ENCODE data around the gene LILRA5. TPM values are rescaled to one million over a fixed set of nuclear protein-coding genes. Genes with fewer than 3 reads are reported as not detected.
"Not testable (repeated sequence)": the region's sequence is repeated elsewhere in the genome, so short reads cannot be mapped to it uniquely, and the experiment has no call there.

The LILRA5 gene
- total RNA-seq, 2 donors from 2014 or later = not detected

DNA sequence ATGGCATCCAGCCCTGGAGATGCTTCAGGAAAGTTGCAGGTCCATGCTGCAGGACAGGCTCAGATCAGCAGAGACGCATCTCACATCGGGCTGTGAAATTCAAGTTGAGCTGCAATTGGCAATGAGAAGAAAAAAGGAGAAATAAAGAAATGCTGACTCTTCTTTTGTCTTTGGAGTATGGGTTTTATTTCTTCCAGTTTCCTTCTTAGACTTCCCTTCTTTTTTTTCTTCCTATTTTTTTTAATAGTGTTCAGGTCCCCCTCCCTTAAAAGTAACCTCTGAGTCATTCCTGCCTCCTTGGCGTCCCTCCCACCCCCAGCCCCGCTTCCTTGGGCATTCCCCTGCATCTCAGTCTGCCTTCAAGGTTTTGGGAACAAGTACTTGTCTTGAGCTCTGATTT, 41.4 kb downstream of the LILRA5 start:
- not testable (repeated sequence) for H3K4me1 Mint-ChIP-seq (ENCODE audit: low read depth); DNase-seq; H3K36me3 Mint-ChIP-seq (ENCODE audit: insufficient read depth in 2 of 2); H3K9me3 Mint-ChIP-seq; H3K27ac Mint-ChIP-seq; ATAC-seq (replicated peaks in 1 of 2); H3K4me3 Mint-ChIP-seq
- H3K27me3 Mint-ChIP-seq (ENCODE audit: low read depth) = peaks cover 42% of the 10 kb centered on the region

- Mint-ChIP-seq H3K9me3 (no peaks in the 10 kb centered on the region), H3K4me1 (ENCODE audit: low read depth) (no peaks in the 10 kb centered on the region), H3K27ac (no peak overlapping the region), H3K4me3 (no peak overlapping the region), H3K27me3 (ENCODE audit: low read depth) (peaks cover 42% of the 10 kb centered on the region), H3K36me3 (ENCODE audit: insufficient read depth in 2 of 2) (no peaks in the 10 kb centered on the region)
- DNase-seq (no peak), ATAC-seq (replicated peaks in 1 of 2) (no peak)
Measured at GRCh38 chr19:54271106-54271505, 41.9 kb downstream of the LILRA5 start.

DNA sequence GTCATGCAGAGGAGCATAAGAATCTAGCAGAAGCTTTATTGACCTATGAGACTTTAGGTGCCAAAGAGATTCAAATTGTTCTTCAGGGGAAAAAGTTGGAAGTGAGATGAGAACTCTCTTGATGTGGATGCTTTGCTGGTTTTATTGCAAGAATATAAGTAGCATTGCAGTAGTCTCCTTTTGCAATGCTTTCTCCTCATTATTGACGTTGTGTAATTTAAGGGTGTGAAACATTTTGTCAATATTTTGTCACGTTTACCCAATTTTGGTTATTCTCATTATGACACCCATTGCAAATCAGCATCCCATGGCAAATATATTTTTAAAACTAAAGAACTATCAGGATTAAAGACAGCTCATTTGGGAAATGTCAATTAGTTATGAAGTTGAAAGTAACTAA, 44.0 kb downstream of the LILRA5 start:
- no peak for ATAC-seq (replicated peaks in 1 of 2)
- H3K4me1 Mint-ChIP-seq (ENCODE audit: low read depth) = no peaks in the 10 kb centered on the region
- no peak overlapping the region for H3K4me3 Mint-ChIP-seq
- no peak for DNase-seq
- no peaks in the 10 kb centered on the region for H3K36me3 Mint-ChIP-seq (ENCODE audit: insufficient read depth in 2 of 2)
- H3K27me3 Mint-ChIP-seq (ENCODE audit: low read depth) = peaks cover 51% of the 10 kb centered on the region
- H3K9me3 Mint-ChIP-seq = no peaks in the 10 kb centered on the region
- no peak overlapping the region for H3K27ac Mint-ChIP-seq

- no peaks in the 10 kb centered on the region for H3K4me1 Mint-ChIP-seq (ENCODE audit: low read depth)
- no peaks in the 10 kb centered on the region for H3K36me3 Mint-ChIP-seq (ENCODE audit: insufficient read depth in 2 of 2)
- peaks cover 41% of the 10 kb centered on the region for H3K27me3 Mint-ChIP-seq (ENCODE audit: low read depth)
- peak; percentile 64 for ATAC-seq (replicated peaks in 1 of 2)
- no peak overlapping the region for H3K27ac Mint-ChIP-seq
- no peaks in the 10 kb centered on the region for H3K9me3 Mint-ChIP-seq
- no peak overlapping the region for H3K4me3 Mint-ChIP-seq
- DNase-seq = peak; percentile 68 to 75
Measured at GRCh38 chr19:54266133-54266532, 46.8 kb downstream of the LILRA5 start.

DNA sequence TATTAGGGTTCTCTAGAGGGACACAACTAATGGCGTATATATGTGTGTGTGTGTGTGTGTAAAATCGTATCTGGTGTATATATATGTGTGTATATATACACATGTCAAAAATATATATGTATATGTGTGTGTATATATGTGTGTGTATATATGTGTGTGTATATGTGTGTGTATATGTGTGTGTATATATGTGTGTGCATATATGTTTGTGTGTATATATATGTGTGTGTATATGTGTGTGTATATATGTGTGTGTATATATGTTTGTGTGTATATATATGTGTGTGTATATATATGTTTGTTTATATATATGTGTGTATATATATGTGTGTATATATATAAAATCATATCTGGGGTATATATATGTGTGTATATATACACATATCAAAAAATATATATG, 50.5 kb downstream of the LILRA5 start:
- no peaks in the 10 kb centered on the region for H3K36me3 Mint-ChIP-seq (ENCODE audit: insufficient read depth in 2 of 2)
- no peak overlapping the region for H3K4me3 Mint-ChIP-seq
- ATAC-seq (replicated peaks in 1 of 2) (no peak), DNase-seq (no peak)
- no peaks in the 10 kb centered on the region for H3K9me3 Mint-ChIP-seq
- H3K4me1 Mint-ChIP-seq (ENCODE audit: low read depth) = no peaks in the 10 kb centered on the region
- H3K27ac Mint-ChIP-seq = no peak overlapping the region
- peaks cover 16% of the 10 kb centered on the region for H3K27me3 Mint-ChIP-seq (ENCODE audit: low read depth)

GRCh38 chr19:54262066-54262465, 50.9 kb downstream of the LILRA5 start:
- no peak overlapping the region for H3K27ac Mint-ChIP-seq
- H3K9me3 Mint-ChIP-seq = no peaks in the 10 kb centered on the region
- H3K36me3 Mint-ChIP-seq (ENCODE audit: insufficient read depth in 2 of 2) = no peaks in the 10 kb centered on the region
- no peaks in the 10 kb centered on the region for H3K4me1 Mint-ChIP-seq (ENCODE audit: low read depth)
- ATAC-seq (replicated peaks in 1 of 2) (no peak), DNase-seq (no peak)
- peaks cover 15% of the 10 kb centered on the region for H3K27me3 Mint-ChIP-seq (ENCODE audit: low read depth)
- H3K4me3 Mint-ChIP-seq = no peak overlapping the region

DNA sequence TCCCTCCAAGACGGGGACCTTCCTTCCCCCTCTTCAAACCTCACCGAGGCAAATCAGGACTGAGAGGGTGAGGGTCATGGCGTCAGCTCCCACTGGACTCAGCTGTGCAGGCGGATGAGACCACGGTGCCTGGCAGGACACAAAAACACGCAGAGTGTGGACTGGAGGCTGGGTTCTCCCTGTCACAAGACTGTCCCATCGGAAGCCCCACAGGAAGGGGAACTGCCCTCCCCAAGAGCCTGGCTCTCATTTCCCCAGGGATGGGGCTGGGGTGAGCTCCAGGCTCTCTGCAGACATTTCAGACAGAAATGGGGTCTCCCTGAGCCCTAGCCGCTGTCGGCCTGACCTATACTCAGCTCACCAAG, 55.9 kb downstream of the LILRA5 start, which contains the start of gene LILRB5:
LILRB5 (minus strand) TSS at position 158 of the 365 bp plus-strand sequence; CDS start at position 78, 80 bp downstream.
- Mint-ChIP-seq H3K9me3 (no peaks in the 10 kb centered on the region), H3K4me3 (no peak within 1 kb of the TSS), H3K27me3 (ENCODE audit: low read depth) (peaks cover 6% of the 10 kb centered on the region), H3K36me3 (ENCODE audit: insufficient read depth in 2 of 2) (no peaks in the 10 kb centered on the region), H3K4me1 (ENCODE audit: low read depth) (no peaks in the 10 kb centered on the region), H3K27ac (no peak within 1 kb of the TSS)
- DNase-seq = no peak
- no peak for ATAC-seq (replicated peaks in 1 of 2)

Other genes with a start within 250 kb of the LILRA5 start
- gene VSTM1, start 249.3 kb downstream of the LILRA5 start, total RNA-seq = not detected
- gene TARM1, start 231.8 kb downstream of the LILRA5 start, total RNA-seq = not detected
- 1 to 10 TPM; 1.1 to 2.3 TPM for gene OSCAR, start 212.4 kb downstream of the LILRA5 start, total RNA-seq
- 10 to 100 TPM; 40.6 to 52.6 TPM for gene NDUFA3, start 210.3 kb downstream of the LILRA5 start, total RNA-seq
- gene TFPT, start 197.5 kb downstream of the LILRA5 start, total RNA-seq = 10 to 100 TPM; 36.0 to 38.8 TPM
- gene PRPF31, start 197.4 kb downstream of the LILRA5 start, total RNA-seq = 10 to 100 TPM; 55.0 to 55.6 TPM
- 100 to 1,000 TPM in 1 of 2 donors, 10 to 100 TPM in 1; 84.5 to 107 TPM for gene CNOT3, start 175.4 kb downstream of the LILRA5 start, total RNA-seq
- gene LENG1, start 153.4 kb downstream of the LILRA5 start, total RNA-seq = 1 to 10 TPM; 2.9 to 3.7 TPM
- gene TMC4, start 140.0 kb downstream of the LILRA5 start, total RNA-seq = under 1 TPM; 0.24 to 0.63 TPM
- 10 to 100 TPM; 60.3 to 71.0 TPM for gene MBOAT7, start 123.6 kb downstream of the LILRA5 start, total RNA-seq
- 10 to 100 TPM; 11.0 to 17.5 TPM for gene TSEN34, start 121.9 kb downstream of the LILRA5 start, total RNA-seq
- gene RPS9, start 112.3 kb downstream of the LILRA5 start, total RNA-seq = 1,000 to 10,000 TPM; 1,618 to 1,817 TPM
- gene LILRB3, start 90.2 kb downstream of the LILRA5 start, total RNA-seq = 1 to 10 TPM in 1 of 2 donors, under 1 TPM in 1; 0.31 to 1.2 TPM
- not detected for gene LILRA6, start 70.4 kb downstream of the LILRA5 start, total RNA-seq
- under 1 TPM in 1 of 2 donors, not detected in 1; 0.12 TPM for gene LILRB5, start 55.9 kb downstream of the LILRA5 start, total RNA-seq
- not detected for gene LILRB2, start 32.1 kb downstream of the LILRA5 start, total RNA-seq
- not detected for gene LILRA4, start 26.0 kb upstream of the LILRA5 start, total RNA-seq
- 1 to 10 TPM; 3.5 to 8.3 TPM for gene LAIR1, start 51.8 kb upstream of the LILRA5 start, total RNA-seq
- gene TTYH1, start 102.3 kb upstream of the LILRA5 start, total RNA-seq = under 1 TPM; 0.32 to 0.41 TPM
- gene LENG8, start 136.0 kb upstream of the LILRA5 start, total RNA-seq = 100 to 1,000 TPM; 221 to 283 TPM
- gene LENG9, start 150.6 kb upstream of the LILRA5 start, total RNA-seq = 1 to 10 TPM; 3.1 to 5.8 TPM
- under 1 TPM in 1 of 2 donors, not detected in 1; 0.30 TPM for gene CDC42EP5, start 160.1 kb upstream of the LILRA5 start, total RNA-seq
- 10 to 100 TPM in 1 of 2 donors, under 1 TPM in 1; 0.83 to 14.2 TPM for gene LAIR2, start 189.7 kb upstream of the LILRA5 start, total RNA-seq